ENCODE data around the gene ZFC3H1. TPM values are rescaled to one million over a fixed set of nuclear protein-coding genes. Genes with fewer than 3 reads are reported as not detected.

ZFC3H1 gene
- total RNA-seq, 1 donor from 2014 or later = 121 TPM

- H3K4me1 ChIP-seq = no peaks in the 10 kb centered on the region
- no peak overlapping the region for H3K4me3 ChIP-seq
- no peaks in the 10 kb centered on the region for H3K9me3 ChIP-seq
- no peaks in the 10 kb centered on the region for H3K27me3 ChIP-seq
- H3K27ac ChIP-seq = no peak overlapping the region
- intact Hi-C loops (cut with DNase I) = no loop called here
- no peak for DNase-seq (ENCODE audit: extremely low spot score in 2 of 2)
- no peaks in the 10 kb centered on the region for H3K36me3 ChIP-seq
- TF ChIP-seq POLR2A (IDR thresholded peaks at IDR 0.05) = no peak
- no peak for TF ChIP-seq CTCF (IDR thresholded peaks at IDR 0.05)
- no peak for TF ChIP-seq POLR2AphosphoS5 (IDR thresholded peaks at IDR 0.05; ENCODE audit: insufficient read depth in 1 of 2, low read depth in 1 of 2)
These were observed 98.1 kb downstream of the ZFC3H1 start for GRCh38 chr12:71565535-71565934.

- no peak for TF ChIP-seq CTCF (IDR thresholded peaks at IDR 0.05)
- no peak for TF ChIP-seq POLR2AphosphoS5 (IDR thresholded peaks at IDR 0.05; ENCODE audit: insufficient read depth in 1 of 2, low read depth in 1 of 2)
- no peak for TF ChIP-seq POLR2A (IDR thresholded peaks at IDR 0.05)
- no peaks in the 10 kb centered on the region for H3K9me3 ChIP-seq
- H3K4me3 ChIP-seq = no peak overlapping the region
- H3K27ac ChIP-seq = no peak overlapping the region
- H3K36me3 ChIP-seq = no peaks in the 10 kb centered on the region
- intact Hi-C loops (cut with DNase I) = no loop called here
- no peak for DNase-seq (ENCODE audit: extremely low spot score in 2 of 2)
- H3K4me1 ChIP-seq = no peaks in the 10 kb centered on the region
- H3K27me3 ChIP-seq = no peaks in the 10 kb centered on the region
These were observed 100.7 kb downstream of the ZFC3H1 start for GRCh38 chr12:71562676-71563595.

Small RNAs within 50 kb of the gene (small RNA-seq; reads per million reads assigned to genes)
- gene RF00560 = not detected

Other genes starting within 250 kb of the ZFC3H1 start
- gene LGR5, start 224.1 kb downstream of the ZFC3H1 start, total RNA-seq = 2.7 TPM
- gene THAP2, start 453 bp upstream of the ZFC3H1 start, total RNA-seq = 4.7 TPM
- gene TMEM19, start 22.2 kb upstream of the ZFC3H1 start, total RNA-seq = 19.6 TPM
- gene RAB21, start 91.0 kb upstream of the ZFC3H1 start, total RNA-seq = 21.1 TPM
- gene TBC1D15, start 175.9 kb upstream of the ZFC3H1 start, total RNA-seq = 40.5 TPM